Tibial nerve (tissue), 3 donors: ENCODE results near the gene ALG14.

Experiments used
- CTCF ChIP-seq, 5 experiments: fragments of 200-600 bp in 3 of 5; fragments of 450-650 bp in 2 of 5; sonication (generic) in 3 of 5; IDR thresholded peaks; one replicate each; pipeline ENCODE4 v1.5.1; 2016 to 2019; ENCODE audit warnings: antibody characterized with exemption in 5 of 5, mild to moderate bottlenecking in 3 of 5, moderate library complexity in 2 of 5
- POLR2A ChIP-seq, 2 donors: fragments of 450-650 bp; IDR thresholded peaks; one replicate each; pipeline ENCODE4 v1.6.1; 2017; ENCODE audit warnings: antibody characterized with exemption in 2 of 2, mild to moderate bottlenecking in 2 of 2, moderate library complexity in 2 of 2

GRCh38 chr1:94998748-94999147, 74.0 kb downstream of the ALG14 start:
- no peak for TF ChIP-seq CTCF (IDR thresholded peaks at IDR 0.05)
- no peak for TF ChIP-seq POLR2A (IDR thresholded peaks at IDR 0.05)
